ENCODE results near the gene TBC1D32.
"Not testable (repeated sequence)": the region's sequence is repeated elsewhere in the genome, so short reads cannot be mapped to it uniquely, and the experiment has no call there.

Gene TBC1D32

DNA sequence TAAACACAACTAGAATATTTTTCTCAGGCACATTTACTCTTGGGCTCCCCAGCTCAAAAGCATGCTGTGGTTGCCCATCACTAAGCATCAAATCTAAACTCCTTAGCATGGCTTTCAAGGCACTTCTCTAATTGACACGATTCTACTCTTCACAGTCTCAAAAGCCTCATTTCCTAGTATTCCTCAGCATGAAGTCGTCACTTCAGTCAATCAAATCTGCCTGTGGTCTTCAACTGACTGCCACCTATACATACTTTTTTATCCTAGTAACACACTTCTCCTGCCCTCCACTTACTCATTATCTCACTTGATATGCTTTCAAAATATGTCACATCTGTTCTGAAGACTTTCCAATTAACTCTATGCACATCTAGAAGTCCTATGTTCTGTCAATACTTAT is 110.3 kb downstream of the TBC1D32 start:
- DNase-seq (ENCODE audit: low spot score) = no peak

DNA sequence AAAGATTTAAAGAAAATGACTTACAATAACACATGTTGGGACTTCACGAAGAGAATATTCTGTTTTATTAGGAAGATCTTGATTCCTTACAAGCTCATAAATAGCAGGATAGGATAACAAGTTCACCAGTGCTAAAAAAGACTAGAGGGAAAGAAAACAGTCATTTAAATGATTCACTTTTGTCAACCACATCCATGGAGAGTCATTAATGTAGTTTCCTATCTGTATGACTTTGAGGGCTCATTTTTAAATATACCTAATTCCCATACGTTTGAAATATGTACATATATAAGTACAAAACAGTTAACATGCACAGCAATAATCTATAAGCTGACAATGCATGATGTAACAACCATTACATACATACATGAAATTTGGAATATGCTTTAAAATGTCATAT is 111.1 kb downstream of the TBC1D32 start:
- no peak for DNase-seq (ENCODE audit: low spot score)

DNA sequence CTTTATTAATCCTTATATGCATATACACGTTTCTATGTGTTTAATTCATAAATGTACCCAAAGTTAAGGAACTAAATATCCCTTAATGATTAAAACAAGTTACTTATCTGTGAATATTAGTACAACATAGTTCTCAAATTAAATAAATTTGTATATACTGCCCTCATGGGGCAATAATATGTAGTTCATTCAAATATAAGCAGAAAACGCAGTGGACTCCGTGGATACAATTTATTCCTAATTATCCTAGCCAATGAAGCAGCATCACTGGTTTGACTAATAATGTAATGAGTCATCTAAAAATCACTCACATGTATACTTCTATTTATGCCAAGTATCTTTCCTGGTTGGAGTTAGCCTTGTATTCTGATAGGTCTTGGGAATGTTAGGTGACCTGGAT is 111.6 kb downstream of the TBC1D32 start:
- DNase-seq (ENCODE audit: low spot score) = no peak

DNA sequence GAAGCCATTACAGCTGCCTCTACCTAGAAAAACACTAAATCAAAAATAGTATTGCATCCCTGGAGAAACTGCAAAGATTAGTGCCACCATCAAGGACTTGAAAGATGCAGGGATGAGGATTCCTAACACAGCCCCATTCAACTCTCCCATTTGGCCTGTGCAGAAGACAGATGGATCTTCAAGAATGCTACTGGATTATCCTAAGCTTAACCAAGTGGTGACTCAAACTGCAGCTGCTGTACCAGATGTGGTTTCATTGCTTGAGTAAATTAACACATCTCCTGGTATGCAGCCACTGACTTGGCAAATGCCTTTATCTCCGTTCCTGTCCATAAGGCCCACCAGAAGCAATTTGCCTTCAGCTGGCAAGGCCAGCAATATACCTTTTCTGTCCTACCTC is 117.4 kb downstream of the TBC1D32 start:
- DNase-seq (ENCODE audit: low spot score) = no peak

DNA sequence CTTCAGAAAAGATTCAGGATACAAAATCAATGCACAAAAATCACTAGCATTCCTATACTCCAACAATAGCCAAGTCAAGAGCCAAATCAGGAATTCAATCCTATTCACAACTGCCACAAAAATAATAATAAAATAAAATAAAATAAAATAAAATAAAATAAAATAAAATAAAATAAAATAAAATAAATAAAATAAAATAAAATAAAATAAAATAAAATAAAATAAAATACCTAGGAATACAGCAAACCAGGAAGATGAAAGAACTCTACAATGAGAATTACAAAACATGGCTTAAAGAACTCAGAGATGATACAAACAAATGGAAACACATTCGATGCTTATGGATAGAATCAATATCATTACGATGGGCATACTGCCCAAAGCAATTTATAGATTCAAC is 120.9 kb downstream of the TBC1D32 start:
- DNase-seq (ENCODE audit: low spot score) = not testable (repeated sequence)

DNA sequence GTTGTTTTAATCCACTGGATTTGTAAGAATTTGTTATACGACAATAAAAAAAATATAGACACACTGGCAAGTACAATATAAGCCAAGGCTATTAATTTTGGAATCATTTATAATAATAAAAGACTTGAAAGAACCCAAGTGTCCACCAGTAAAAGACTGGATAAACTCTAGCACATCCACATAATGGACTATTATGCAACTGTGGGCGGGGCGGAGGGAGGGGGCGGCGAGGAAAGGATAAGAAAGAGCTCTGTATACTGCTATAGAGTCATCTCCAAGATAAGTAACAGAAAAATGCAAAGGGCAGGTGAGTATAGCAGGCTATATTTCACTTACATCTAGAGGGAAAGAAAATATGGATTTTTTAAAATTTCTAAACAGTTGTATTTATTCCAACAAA is 123.3 kb downstream of the TBC1D32 start:
- DNase-seq (ENCODE audit: low spot score) = no peak

DNA sequence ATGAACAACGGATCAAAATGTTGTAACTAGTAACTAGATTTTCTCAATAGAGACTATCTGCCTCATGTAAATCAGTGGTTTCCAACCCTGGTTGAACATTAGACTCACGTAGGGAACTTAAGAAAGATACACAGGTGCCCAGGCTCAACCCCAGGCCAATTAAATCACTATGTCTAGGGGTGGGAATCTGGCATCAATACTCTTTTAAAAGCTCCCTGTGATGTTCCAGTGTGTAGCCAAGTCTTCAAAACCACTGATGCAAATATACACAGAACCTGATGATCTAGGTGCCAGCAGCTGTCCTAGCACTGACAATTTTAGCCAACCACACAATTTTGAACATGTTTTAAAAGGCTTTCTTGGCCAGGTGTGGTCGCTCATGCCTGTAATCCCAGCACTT is 128.7 kb downstream of the TBC1D32 start:
- no peak for DNase-seq (ENCODE audit: low spot score)

DNA sequence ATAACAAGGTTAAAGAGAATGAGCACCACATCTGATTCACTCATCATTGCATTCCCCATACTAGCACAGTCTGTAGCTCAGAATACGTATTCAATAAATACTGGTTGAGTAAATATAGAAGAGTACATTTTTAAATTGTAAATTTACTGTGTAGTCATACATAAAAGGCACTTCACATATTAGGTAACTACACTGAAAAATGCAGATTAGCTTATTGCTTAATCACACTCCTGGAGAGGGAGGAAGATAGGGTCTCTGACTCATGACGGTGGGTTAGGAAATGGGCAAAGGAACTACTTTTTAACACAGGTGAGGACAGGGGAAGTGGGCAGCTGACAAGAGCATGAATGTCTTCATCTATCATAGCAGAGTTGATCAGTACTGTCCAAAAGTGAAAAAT is 133.2 kb downstream of the TBC1D32 start:
- DNase-seq (ENCODE audit: low spot score) = no peak

DNA sequence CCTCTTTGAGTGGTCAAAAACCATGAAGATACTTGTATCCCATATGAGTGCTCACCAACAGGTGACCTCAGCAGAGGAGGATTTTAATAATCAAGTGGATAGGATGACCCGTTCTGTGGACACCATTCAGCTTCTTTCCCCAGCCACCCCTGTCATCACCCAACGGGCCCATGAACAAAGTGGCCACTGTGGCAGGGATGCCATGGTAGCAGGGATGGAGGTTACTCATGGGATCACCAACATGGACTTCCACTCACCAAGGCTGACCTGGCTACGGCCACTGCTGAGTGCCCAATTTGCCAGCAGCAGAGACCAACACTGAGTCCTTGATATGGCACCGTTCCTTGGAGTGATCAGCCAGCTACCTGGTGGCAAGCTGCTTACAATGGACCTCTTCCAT is 138.2 kb downstream of the TBC1D32 start:
- DNase-seq (ENCODE audit: low spot score) = not testable (repeated sequence)

DNA sequence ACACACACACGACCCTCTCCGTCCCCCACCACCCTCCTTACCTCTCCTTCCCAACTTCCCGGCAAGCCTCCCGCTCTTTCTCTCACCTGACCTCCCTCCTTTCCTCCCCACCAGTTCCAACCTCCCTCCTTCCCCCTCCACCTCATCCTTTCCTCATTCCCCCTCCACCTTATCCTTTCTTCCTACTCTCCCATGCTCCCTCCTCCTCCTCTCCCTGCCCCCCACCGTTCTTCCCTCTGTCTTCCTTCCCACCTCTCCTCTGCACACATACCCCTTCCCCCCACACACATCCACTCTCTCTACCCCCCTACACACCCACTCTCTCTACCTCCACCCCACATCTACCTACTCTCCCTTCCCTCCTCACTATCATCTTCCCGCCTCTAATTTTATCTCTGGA is 144.2 kb downstream of the TBC1D32 start:
- no peak for DNase-seq (ENCODE audit: low spot score)

DNA sequence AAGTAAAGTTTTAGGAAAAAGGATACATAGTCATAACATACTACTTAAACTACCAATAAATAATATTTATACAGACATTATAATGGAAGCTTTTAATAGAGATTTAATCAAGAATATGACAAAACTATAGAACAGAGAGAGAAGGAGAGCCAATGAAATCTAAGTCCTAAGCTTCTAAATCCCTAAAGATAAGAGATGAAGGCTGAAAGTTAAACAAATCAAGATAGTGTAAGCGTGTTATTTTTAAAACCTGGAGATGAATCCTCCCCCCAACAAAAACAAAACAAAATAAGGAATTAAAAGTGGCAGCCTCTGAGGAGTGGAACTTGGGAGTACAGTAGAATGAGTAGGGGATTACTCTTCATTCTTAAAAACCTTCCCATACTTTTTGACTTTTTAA is 145.9 kb downstream of the TBC1D32 start:
- DNase-seq (ENCODE audit: low spot score) = no peak

DNA sequence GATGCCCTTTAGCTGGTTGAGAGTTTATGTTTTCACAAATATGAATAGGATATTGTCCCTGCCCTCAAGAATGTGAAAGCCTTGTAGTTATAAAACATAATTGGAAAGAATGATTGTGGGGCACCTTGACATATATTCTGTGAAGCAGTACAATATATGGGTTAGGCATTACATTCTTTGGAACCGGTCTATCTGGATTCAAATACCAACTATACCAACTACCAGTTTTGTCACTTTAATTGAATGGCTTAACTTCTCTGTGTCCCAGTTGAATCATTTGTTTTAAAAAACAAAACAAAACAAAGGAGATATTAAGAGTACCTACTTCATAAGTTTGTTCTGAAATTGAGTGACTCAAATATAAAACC is 146.5 kb downstream of the TBC1D32 start:
- DNase-seq (ENCODE audit: low spot score) = no peak

DNA sequence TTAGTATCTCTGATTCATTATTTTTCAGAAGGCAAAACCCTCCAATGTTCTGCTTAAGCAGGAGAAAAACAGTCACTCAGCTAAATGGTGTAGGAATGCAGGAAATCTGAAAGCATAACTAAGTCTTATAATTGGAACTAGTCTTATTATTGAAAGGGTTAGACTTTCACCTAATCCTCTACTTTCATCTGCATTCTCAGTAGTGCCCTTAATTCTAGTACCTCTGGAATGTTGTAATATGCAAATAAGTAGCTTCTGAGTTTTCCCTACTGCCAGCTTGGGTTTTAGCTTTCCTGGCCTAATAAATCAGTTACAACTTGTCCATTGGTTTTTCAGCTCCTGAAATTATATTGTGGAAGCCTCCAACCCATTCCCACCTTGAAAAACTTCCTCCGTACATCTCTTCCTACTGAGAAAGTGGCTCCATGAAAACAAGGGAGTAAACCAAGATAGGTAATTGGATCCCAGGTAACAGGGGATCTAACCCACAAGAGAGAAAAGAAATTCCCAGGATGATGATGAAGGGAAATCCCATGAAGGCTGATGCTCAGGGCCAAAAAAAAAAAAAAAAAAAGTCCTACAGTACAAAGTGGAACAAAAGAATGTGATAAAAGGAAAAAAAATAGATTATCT is 147.0 kb downstream of the TBC1D32 start:
- no peak for DNase-seq (ENCODE audit: low spot score)

DNA sequence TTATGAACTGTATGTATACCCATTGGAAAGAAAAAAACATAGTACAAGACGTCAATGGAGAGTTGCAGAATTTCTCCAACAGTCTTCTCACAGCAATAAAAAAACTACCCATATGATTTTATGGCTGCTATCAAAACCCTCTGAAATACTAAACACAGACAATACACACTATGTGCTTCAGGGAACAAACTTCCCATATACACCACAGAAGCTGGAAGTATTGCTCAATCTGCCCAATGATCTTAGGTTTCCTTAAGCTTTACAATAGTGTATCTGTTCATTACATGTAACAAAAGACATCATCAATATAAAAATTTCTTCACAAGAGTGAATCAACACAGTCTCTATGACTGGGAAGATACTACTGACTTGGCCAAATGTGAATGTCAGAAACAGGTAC is 150.5 kb downstream of the TBC1D32 start:
- no peak for DNase-seq (ENCODE audit: low spot score)

DNA sequence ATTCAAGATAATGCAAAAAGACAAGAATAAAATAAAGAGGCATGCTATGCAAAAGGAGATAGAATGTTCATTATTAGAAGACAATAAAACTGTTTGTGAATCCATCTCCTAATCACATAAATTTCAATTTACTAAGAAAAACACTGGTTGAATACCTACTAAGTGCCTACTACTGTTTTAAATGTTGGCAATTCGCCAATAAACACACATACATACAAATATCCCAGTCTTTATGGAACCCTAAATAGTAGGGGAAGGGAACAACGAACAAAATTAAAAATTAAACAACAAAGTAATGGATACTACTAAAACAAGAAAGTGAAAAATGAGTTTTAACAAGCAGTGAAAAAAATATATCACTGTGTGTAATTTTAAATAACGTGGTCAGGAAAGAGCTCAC is 158.5 kb downstream of the TBC1D32 start:
- DNase-seq (ENCODE audit: low spot score) = no peak

DNA sequence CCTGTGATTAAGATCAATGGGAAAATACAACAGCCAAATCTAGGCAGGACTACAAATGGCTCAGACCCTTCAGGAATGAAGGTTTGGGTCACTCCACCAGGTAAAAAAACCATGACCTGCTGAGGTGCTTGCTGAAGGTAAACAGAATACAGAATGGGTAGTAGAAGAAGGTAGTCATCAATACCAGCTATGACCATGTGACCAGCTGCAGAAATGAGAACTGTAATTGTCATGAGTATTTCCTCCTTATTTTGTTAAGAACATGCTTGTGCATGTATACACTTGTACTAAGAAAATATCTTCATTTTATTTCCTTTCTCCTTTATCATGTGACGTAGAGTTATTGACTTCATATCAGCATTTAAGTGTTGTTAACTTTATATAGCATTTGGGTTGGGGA is 161.8 kb downstream of the TBC1D32 start:
- not testable (repeated sequence) for DNase-seq (ENCODE audit: low spot score)

DNA sequence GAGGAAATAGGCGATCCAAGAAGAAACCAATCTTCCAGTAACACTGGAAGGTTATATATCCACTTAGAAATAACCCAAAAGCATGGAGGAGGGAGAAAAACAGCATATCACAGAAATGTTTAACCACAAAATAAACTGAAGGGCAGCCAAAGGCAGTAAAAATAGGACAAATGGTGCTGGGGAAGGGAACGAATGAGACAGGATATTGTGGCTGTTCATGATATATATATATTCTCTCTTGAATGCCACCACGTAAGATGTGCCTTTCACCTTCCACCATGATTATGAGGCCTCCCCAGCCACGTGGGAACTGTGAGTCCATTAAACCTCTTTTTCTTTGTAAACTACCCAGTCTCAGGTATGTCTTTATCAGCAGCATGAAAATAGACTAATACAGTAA is 162.4 kb downstream of the TBC1D32 start:
- DNase-seq (ENCODE audit: low spot score) = no peak

DNA sequence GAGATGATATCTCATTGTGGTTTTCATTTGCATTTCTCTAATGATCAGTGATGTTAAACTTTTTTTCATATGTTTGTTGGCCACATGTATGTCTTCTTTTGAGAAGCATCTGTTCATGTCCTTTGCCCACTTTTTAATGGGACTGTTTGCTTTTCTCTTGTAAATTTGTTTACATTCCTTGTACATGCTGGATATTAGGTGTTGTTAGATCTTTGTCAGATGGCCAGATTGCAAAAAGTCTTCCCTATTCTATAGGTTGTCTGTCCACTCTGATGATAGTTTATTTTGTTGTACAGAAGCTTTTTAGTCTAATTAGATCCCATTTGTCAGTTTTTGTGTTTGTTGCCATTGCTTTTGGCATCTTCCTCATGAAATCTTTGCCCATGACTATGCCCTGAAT is 172.4 kb downstream of the TBC1D32 start:
- no peak for DNase-seq (ENCODE audit: low spot score)

DNA sequence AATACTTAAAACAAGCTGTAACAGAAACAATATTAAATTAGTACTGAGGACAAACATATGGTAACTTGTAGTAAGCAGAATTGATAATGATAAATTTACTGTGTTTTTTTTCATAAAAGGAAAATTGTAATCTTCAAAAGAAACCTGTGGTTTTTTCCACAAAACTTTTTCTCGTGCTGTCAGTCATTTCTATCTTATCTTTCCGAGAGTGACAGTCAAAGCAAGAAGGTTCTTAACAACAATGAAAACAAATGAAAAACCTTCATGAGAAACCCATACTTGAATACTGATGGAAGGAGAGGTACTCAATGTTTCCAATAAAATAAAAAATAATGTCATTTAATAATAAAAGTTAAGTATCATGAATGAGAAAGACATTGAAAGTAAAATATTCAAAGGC is 174.0 kb downstream of the TBC1D32 start:
- no peak for DNase-seq (ENCODE audit: low spot score)

DNA sequence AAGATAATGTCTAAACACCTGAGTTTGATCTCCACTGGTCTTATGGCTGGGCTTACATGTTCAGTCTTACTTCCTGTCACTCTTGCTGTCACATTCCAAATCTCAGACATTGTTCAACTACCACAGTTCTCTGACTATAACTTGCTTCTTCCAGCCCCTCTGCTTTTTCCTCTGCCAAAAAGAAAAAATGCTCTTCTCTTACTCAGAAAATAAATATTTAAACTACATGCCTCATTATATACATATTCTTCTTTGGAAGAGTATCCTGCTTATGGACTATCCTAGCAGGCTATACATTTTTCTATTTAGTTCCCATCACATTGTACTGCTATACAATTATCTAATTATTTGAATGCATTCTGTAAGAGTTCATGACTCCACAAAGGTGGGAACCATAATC is 175.4 kb downstream of the TBC1D32 start:
- no peak for DNase-seq (ENCODE audit: low spot score)

DNA sequence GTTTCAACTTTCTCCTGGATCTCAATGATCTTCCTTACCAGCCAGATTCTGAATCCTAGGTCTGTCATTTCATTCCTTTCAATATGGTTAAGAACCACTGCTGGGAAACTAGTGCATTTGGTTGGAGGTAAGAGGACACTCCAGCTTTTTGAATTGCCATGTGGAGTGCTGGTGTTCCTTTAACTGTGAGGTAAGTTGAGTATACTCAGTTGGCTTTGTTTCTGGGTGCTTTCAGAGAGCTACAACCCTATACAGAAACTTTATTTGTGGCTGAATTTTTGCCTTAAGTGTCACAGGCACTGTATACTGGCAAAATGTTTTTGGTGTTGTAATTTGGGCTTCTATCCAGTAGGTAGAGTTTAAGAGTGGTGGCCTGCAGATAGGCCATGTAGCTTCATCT is 175.8 kb downstream of the TBC1D32 start:
- no peak for DNase-seq (ENCODE audit: low spot score)

DNA sequence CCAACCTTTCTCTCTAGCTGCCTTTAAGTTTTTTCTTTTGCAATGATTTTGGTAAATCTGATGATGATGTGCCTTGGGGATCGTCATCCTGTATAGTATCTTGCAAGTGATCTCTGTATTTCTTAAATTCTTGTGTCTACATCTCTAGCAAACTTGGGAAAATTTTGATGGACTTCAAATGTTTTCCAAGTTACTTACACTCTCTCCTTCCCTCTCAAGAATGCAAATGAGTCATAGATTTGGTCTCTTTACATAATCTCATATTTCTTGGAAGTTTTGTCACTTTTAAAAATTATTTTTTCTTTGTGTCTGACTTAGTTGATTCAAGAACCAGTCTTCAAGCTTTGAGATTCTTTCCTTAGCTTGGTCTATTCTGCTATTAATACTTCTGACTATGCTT is 176.4 kb downstream of the TBC1D32 start:
- DNase-seq (ENCODE audit: low spot score) = no peak

DNA sequence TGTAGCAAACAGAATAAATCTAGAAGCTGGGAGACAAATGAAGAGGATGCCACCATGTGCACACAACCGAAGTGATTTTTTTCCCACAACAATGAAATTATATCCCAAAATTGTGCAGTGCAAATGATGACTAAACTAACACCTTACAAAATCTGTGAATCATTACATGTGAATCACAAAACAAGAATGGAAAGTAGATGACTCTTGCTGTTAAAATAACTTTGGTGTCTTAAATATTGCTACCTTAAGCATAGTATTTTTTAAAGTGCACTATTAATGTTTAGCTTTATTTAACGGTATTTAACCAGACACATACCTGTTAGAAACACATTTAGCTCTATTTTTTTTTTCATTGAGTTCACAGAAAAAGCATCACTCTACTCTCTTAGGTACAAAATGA is 190.8 kb downstream of the TBC1D32 start:
- no peak for DNase-seq (ENCODE audit: low spot score)

DNA sequence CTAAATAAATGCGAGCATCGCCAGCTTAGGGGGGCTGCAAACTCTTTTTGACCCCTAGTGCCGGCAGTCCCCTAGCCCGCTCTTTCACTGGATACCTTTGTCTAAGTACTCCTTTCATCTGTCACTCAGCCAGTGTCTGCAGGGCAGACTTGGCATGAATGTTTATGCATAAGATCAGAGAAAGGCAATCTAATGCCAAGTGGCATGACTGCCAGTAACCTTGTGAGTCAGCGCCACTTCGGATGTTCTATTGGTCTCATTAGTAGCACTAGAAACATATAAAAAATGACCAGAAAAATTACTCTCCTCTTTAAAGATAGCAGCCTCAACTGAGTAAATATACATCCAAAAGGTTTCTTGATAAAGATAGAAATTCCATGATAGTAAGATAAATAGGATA is 192.2 kb downstream of the TBC1D32 start:
- no peak for DNase-seq (ENCODE audit: low spot score)

DNA sequence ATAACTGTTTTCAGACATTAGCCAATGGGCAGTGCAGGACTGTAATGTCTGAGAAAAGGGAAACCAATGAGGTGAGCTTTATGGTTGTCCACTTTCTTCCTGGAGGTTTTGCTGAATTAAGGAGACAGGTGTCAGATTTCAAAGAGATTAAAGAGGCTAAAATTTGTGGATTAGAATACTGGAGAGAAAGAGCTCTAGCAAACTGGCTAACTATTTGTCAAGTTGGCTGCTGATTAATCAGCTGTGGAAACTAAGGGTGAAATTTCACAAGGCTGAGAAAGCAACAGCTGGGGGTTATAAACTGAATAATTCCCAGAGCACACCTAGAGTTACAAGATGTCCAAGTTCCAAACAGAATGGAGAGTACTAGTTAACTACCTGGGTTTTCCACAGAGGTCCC is 198.9 kb downstream of the TBC1D32 start:
- no peak for DNase-seq (ENCODE audit: low spot score)

Data from CD4-positive, alpha-beta T cell treated with Interleukin-15 for 4 hours (primary cell).